HG03039 (cell line): ENCODE results near the gene OVCH1.
"Not testable (repeated sequence)": the region's sequence is repeated elsewhere in the genome, so short reads cannot be mapped to it uniquely, and the experiment has no call there.

Source experiments
- ATAC-seq: cut with Tn5 transposase; IDR thresholded peaks from one replicate; pipeline ENCODE4 v1.9.1; 2021; ENCODE audit warnings: mild to moderate bottlenecking, moderate library complexity; ENCODE audit not compliant: unreplicated experiment

Gene OVCH1

DNA sequence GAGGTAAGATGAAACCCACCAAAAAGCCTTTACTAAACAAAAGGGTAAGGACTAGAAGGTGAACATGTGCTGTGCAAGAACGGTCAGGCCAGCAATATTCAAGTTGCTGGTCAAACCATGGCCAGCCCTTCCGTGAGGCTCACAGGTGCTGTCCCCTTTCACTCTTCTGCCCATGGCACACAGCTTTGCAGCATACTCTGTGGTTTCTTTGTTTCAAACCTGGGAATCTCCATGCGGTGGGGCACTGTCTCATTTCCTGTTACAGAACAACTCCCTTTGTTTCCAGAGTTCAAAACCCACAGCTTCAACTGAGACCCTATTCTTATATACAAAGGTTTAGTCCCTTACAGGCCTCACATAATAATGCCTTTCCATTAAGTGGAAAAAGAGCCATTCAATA lies 1.7 kb upstream of the OVCH1 start:
- no peak for ATAC-seq

GRCh38 chr12:29492891-29493290 lies 4.6 kb downstream of the OVCH1 start:
- no peak for ATAC-seq

GRCh38 chr12:29486972-29487371 lies 10.5 kb downstream of the OVCH1 start:
- no peak for ATAC-seq

- no peak for ATAC-seq
These were observed 34.3 kb downstream of the OVCH1 start for GRCh38 chr12:29463198-29463597.

- no peak for ATAC-seq
These were observed 37.4 kb downstream of the OVCH1 start for GRCh38 chr12:29460082-29460481.

DNA sequence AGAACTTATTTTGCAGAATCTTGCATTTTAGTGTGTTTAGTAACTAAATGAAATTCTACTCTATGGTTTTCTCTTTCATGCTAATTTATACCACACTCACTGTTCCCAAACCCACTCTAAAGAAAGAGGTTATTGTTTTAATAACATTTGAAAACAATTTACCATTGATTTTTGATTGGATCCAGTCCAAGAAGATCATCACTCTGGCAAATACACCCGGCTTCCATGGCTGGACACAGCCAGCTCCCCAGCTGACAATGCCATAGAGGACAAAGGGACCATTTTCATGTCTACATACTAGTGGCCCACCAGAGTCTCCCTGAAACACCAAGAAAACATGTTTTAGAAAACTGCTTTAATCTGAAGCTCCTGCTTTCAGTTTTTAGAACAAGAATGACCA lies 42.4 kb downstream of the OVCH1 start:
- no peak for ATAC-seq

DNA sequence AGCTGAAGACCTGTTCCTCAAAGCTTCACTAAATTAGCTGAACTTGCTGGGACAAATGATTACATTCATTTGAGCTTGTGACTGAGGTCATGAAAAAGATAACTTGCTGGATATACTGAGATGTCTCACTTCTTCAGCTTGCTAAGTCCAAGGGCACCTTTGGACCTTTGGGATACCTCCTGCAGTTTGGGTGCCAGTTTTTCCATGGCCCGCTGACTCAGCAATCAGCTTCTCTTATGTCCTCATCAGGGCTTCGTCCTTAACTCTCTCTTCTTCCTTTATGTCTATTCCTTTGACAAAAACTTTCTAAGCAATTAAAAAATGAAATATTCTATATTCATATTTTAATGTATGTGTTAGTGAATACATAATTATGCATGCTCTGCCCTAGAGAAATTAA lies 45.6 kb downstream of the OVCH1 start:
- ATAC-seq, result no peak

- no peak for ATAC-seq
These were observed 49.3 kb downstream of the OVCH1 start for GRCh38 chr12:29448157-29448556.

DNA sequence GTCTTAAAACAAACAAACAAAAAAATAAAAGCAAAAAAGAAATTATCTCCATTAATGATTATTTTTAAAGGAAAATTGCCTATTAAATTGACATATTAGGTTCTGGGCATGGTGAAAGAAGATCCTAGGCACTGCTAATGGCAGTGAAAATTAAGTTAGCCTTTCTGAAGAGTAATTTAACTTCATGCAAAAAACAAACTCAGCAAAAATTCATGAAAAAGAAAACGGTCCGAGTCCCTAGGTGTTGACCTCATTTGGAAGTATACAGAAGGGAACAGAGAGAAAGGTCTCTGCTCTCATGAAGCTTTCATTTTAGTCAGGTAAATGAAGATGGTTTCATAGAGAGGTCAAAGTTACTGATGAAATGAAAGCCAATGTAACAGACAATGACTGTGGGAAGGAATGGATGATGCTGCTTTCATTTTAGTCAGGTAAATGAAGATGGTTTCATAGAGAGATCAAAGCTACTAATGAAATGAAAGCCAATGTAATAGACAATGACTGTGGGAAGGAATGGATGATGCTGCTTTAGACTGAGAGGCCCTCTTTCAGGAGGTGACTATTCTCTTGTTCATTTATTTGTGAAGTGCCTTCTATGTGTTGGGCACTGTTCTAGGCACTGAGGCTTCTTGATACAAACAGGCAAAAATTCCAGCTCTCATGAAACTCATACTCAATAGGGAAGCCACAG lies 50.1 kb downstream of the OVCH1 start:
- ATAC-seq, result no peak

GRCh38 chr12:29439506-29439905 lies 58.0 kb downstream of the OVCH1 start:
- ATAC-seq, result no peak

GRCh38 chr12:29438752-29439408 lies 58.6 kb downstream of the OVCH1 start:
- no peak for ATAC-seq

DNA sequence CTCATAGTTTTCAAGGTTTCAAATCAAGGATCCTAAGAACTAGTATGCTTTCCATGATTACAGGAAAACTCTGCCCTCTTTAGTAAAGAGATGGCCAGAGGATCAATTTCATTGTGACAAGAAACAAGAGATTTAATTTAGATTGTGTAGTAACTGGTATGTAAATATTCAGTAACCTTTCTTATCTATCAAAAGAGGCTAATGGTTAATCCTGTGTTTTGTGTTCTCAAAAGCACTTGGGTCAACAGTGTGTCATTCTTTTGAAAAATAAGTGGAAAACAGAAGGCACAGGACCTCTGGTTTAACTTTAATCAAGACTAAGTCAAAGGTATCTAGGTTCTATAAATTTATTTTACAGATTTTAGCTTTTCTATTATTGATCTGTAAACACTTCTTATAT lies 59.9 kb downstream of the OVCH1 start:
- ATAC-seq, result no peak

- ATAC-seq, result not testable (repeated sequence)
These were observed 60.7 kb downstream of the OVCH1 start for GRCh38 chr12:29436815-29437214.

- no peak for ATAC-seq
These were observed 66.0 kb downstream of the OVCH1 start for GRCh38 chr12:29431513-29431912.

DNA sequence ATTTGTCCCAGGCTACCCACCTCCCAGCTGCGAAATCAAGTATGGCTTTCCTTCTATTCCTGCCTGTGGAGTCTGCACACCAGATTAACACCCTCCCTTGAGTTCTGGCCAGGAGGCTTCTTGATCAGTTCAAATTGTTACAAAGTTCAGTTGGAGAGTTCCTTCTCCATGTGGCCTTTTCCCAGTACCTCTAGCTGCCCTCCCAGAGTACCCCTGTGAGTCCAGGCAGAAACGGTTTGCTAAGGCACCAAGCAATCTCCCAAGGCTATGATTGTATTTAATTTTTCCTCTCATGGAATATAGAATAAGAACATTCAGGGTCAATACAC lies 66.8 kb downstream of the OVCH1 start:
- no peak for ATAC-seq

GRCh38 chr12:29429999-29430715 lies 67.3 kb downstream of the OVCH1 start:
- ATAC-seq, result no peak

DNA sequence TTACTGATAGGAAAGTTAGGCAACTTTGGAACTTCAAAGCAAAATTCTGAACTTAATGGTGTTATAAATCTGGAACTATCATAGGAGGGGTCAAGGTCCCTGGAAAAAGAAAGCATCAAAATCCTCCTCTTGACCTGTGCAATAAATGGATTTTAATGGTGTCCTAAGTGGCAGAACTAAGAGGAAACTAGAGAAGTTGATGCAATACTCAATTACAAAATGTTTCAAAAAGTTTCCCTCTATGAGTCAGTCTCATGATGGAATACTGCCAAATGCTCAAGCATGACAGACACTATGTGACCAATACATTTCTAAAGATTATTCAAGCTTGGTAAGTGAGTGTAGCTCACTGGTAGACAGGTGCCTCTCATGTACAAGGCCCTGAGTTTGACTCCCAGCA lies 68.9 kb downstream of the OVCH1 start:
- ATAC-seq, result peak; percentile 42

GRCh38 chr12:29427964-29428363 lies 69.5 kb downstream of the OVCH1 start:
- ATAC-seq, result peak; percentile 99

DNA sequence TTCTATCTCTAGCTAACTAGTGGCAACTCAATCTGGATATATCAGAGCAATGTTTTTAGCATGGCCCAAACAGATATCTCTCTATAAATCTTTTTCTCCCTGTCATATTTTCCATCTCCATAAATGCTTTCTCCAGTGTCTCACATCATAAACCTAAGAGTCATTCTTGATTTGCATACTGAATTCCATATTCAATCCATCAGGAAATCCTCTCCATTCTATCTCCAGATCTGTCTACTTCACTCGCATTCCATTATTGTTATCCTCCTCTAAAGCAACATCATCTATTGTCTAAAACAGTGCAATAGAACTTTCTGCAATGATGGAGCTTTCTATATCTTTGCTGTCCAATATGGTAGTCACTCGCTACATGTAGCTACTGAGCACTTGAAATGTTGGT lies 71.0 kb downstream of the OVCH1 start:
- ATAC-seq, result no peak

DNA sequence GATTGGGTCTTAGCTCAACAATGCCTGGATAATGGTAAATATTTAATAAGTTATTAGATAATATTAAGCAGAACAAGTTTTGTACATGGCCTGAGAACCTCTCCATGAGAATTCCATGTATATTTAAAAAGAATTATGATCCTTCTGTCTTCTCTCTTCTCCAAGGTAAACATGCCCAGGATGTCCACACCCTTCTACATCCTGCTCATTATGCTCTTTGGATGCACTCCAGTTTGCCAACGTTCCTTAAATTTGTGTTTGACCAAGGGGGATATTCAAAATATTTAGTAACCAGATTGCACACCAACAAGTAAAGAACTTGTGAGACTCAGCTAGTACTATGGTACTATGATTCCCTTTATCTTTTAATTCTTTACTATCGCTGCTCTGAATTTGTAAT lies 71.8 kb downstream of the OVCH1 start:
- no peak for ATAC-seq

- no peak for ATAC-seq
These were observed 80.7 kb downstream of the OVCH1 start for GRCh38 chr12:29416748-29417147.

- ATAC-seq, result no peak
These were observed 82.4 kb downstream of the OVCH1 start for GRCh38 chr12:29415111-29415510.
